ENCODE data around the gene STK11. TPM values are rescaled to one million over a fixed set of nuclear protein-coding genes. Genes with fewer than 3 reads are reported as not detected.
A peak's percentile ranks its signal among the peaks of the same experiment; 100 is the strongest.
"Not testable (repeated sequence)": the region's sequence is repeated elsewhere in the genome, so short reads cannot be mapped to it uniquely, and the experiment has no call there.

Gene STK11
- polyA plus RNA-seq, 1 donor: 50.5 TPM

GRCh38 chr19:1237027-1237659 is 31.6 kb downstream of the STK11 start:
- DNase-seq (ENCODE audit: low read depth): no peak

GRCh38 chr19:1237754-1238368 is 32.3 kb downstream of the STK11 start, which contains the start of gene CBARP:
CBARP (minus strand) TSS chr19:1238005; CDS start chr19:1236100, 1,905 bp downstream.
- DNase-seq (ENCODE audit: low read depth): no peak

- no peak for DNase-seq (ENCODE audit: low read depth)
Observed at GRCh38 chr19:1238369-1239303, 33.1 kb downstream of the STK11 start.

- no peak for DNase-seq (ENCODE audit: low read depth)
Observed at GRCh38 chr19:1239420-1239795, 33.8 kb downstream of the STK11 start.

GRCh38 chr19:1239796-1240737 is 34.5 kb downstream of the STK11 start:
- DNase-seq (ENCODE audit: low read depth): no peak

- no peak for DNase-seq (ENCODE audit: low read depth)
Observed at GRCh38 chr19:1240925-1241324, 35.3 kb downstream of the STK11 start.

- peak; percentile 92 for DNase-seq (ENCODE audit: low read depth)
Observed at GRCh38 chr19:1241417-1242095, 36.0 kb downstream of the STK11 start, which contains the start of gene ATP5F1D. ATP5F1D (plus strand) TSS chr19:1241751; CDS start chr19:1241851, 100 bp downstream.

GRCh38 chr19:1243768-1244692 is 38.5 kb downstream of the STK11 start:
- DNase-seq (ENCODE audit: low read depth): no peak

GRCh38 chr19:1244693-1245451 is 39.3 kb downstream of the STK11 start:
- DNase-seq (ENCODE audit: low read depth): no peak

- no peak for DNase-seq (ENCODE audit: low read depth)
Observed at GRCh38 chr19:1245494-1246264, 40.1 kb downstream of the STK11 start.

- not testable (repeated sequence) for DNase-seq (ENCODE audit: low read depth)
Observed at GRCh38 chr19:1246265-1247087, 40.9 kb downstream of the STK11 start.

- no peak for DNase-seq (ENCODE audit: low read depth)
Observed at GRCh38 chr19:1247748-1248138, 42.2 kb downstream of the STK11 start.

- DNase-seq (ENCODE audit: low read depth): no peak
Observed at GRCh38 chr19:1248139-1248785, 42.7 kb downstream of the STK11 start, which contains the start of gene MIDN. MIDN (plus strand) TSS chr19:1248583; CDS start chr19:1250297, 1,714 bp downstream.

- DNase-seq (ENCODE audit: low read depth): no peak
Observed at GRCh38 chr19:1248786-1249297, 43.3 kb downstream of the STK11 start.

- peak; percentile 95 for DNase-seq (ENCODE audit: low read depth)
Observed at GRCh38 chr19:1249298-1249989, 43.9 kb downstream of the STK11 start.
